ENCODE data around the gene GALNT6.
"Not testable (repeated sequence)": the region's sequence is repeated elsewhere in the genome, so short reads cannot be mapped to it uniquely, and the experiment has no call there.

The GALNT6 gene

GRCh38 chr12:51351913-51352532 lies 39.2 kb downstream of the GALNT6 start:
- peak; percentile 34 for DNase-seq

GRCh38 chr12:51349026-51349425 lies 42.2 kb downstream of the GALNT6 start:
- DNase-seq: no peak

GRCh38 chr12:51348116-51348515 lies 43.1 kb downstream of the GALNT6 start:
- no peak for DNase-seq

GRCh38 chr12:51346581-51346980 lies 44.6 kb downstream of the GALNT6 start, which contains the start of gene CELA1:
Gene CELA1, minus strand, starts transcription at chr12:51346679. Its CDS starts 41 bp downstream, at chr12:51346638.
- no peak for DNase-seq

GRCh38 chr12:51345681-51346080 lies 45.5 kb downstream of the GALNT6 start:
- DNase-seq: no peak

GRCh38 chr12:51343201-51343600 lies 48.0 kb downstream of the GALNT6 start:
- no peak for DNase-seq

GRCh38 chr12:51342416-51342815 lies 48.8 kb downstream of the GALNT6 start:
- no peak for DNase-seq

GRCh38 chr12:51341251-51342007 lies 49.8 kb downstream of the GALNT6 start:
- peak; percentile 50 for DNase-seq

GRCh38 chr12:51339750-51340149 lies 51.5 kb downstream of the GALNT6 start:
- DNase-seq: no peak

GRCh38 chr12:51337336-51337735 lies 53.9 kb downstream of the GALNT6 start:
- not testable (repeated sequence) for DNase-seq

GRCh38 chr12:51335931-51336330 lies 55.3 kb downstream of the GALNT6 start:
- DNase-seq: no peak

- DNase-seq: no peak
These were observed 56.4 kb downstream of the GALNT6 start for GRCh38 chr12:51334764-51335163.

GRCh38 chr12:51333536-51333935 lies 57.7 kb downstream of the GALNT6 start:
- no peak for DNase-seq

GRCh38 chr12:51330186-51330585 lies 61.0 kb downstream of the GALNT6 start:
- no peak for DNase-seq

GRCh38 chr12:51329742-51330141 lies 61.5 kb downstream of the GALNT6 start:
- DNase-seq: no peak

GRCh38 chr12:51328587-51328986 lies 62.6 kb downstream of the GALNT6 start:
- no peak for DNase-seq

- no peak for DNase-seq
These were observed 64.3 kb downstream of the GALNT6 start for GRCh38 chr12:51326698-51327439.

- no peak for DNase-seq
These were observed 66.3 kb downstream of the GALNT6 start for GRCh38 chr12:51324953-51325352.

- DNase-seq: no peak
These were observed 67.0 kb downstream of the GALNT6 start, which contains the start of gene BIN2 for GRCh38 chr12:51323966-51324895. Gene BIN2, minus strand, starts transcription at chr12:51324174. Its CDS starts 72 bp downstream, at chr12:51324102.

GRCh38 chr12:51323317-51323960 lies 67.8 kb downstream of the GALNT6 start:
- no peak for DNase-seq

- DNase-seq: no peak
These were observed 68.8 kb downstream of the GALNT6 start for GRCh38 chr12:51322452-51322851.

- DNase-seq: no peak
These were observed 69.3 kb downstream of the GALNT6 start for GRCh38 chr12:51321882-51322281.
